K562 (cell line): ENCODE data around the gene PLXNA2. TPM values are rescaled to one million over a fixed set of nuclear protein-coding genes. Genes with fewer than 3 reads are reported as not detected.

ENCODE experiments used
- ATAC-seq: fragments of 200-7000 bp; cut with Tn5 transposase; 3 replicates; pipeline ENCODE4 v1.9.1; 2020; ENCODE audit warnings: moderate library complexity
- BruUV-seq: library from RNA; stranded (reverse); fragments of 400-500 nt; replicated peaks from 2 replicates; lab custom pipeline; 2021; lab: Mats Ljungman, UMichigan
- CTCF ChIA-PET: fragments of 300-600 bp; formaldehyde crosslinking; extraction: SDS; loops from one replicate; lab custom pipeline; 2021; ENCODE audit warnings: low intra/inter-chr PET ratio; lab: Yijun Ruan, JAX
- POLR2A ChIA-PET: fragments of 300-600, 350-650 bp; sonication (Branson Sonifier 250); formaldehyde crosslinking; extraction: SDS; loops from one replicate; lab custom pipeline; 2021; ENCODE audit warnings: antibody characterized with exemption, inconsistent platforms; lab: Yijun Ruan, JAX
- DNase-seq, 4 experiments: peaks; one replicate each; pipeline versions ENCODE4 v3.0.0 to v3.0.0-alpha.2; 2011 to 2018; ENCODE audit warnings: low spot score in 3 of 4, mixed read lengths in 3 of 4; ENCODE audit errors: extremely low read depth in 1 of 4
- FAIRE-seq: peaks from 2 replicates; lab custom pipeline; 2011; peaks lifted over from hg19 to GRCh38; lab: Jason Lieb, UNC
- H2AFZ ChIP-seq: 2 replicates; pipeline ENCODE4 v1.6.0; 2011; ENCODE audit warnings: low read depth, low read length, control low read depth, inconsistent platforms
- H3K27ac ChIP-seq: fragments of 200-600 bp; 3 replicates; pipeline ENCODE4 v1.8.0; 2011; ENCODE audit warnings: low read depth, mild to moderate bottlenecking, control low read depth, inconsistent platforms, low read length, moderate library complexity, mixed read lengths; ENCODE audit errors: extremely low read depth
- H3K27me3 ChIP-seq, 2 experiments: fragments of 300-600 bp in 1 of 2; 2 replicates in 1 of 2; 3 replicates in 1 of 2; pipeline versions ENCODE4 v1.6.0 to v1.8.0; 2011; ENCODE audit warnings: inconsistent platforms in 2 of 2, low read length in 2 of 2, mild to moderate bottlenecking in 1 of 2, mixed read lengths in 1 of 2, moderate library complexity in 1 of 2; ENCODE audit not compliant: control insufficient read depth in 2 of 2, insufficient read depth in 2 of 2
- H3K36me3 ChIP-seq: fragments of 300-600 bp; 3 replicates; pipeline ENCODE4 v1.8.0; 2011; ENCODE audit warnings: mild to moderate bottlenecking, low read length, inconsistent platforms; ENCODE audit not compliant: control insufficient read depth, insufficient read depth
- H3K4me1 ChIP-seq, 2 experiments: fragments of 200-600 bp in 1 of 2; replicated peaks in 1 of 2; 2 replicates in 1 of 2; 3 replicates in 1 of 2; pipeline versions ENCODE4 v1.5.1 to v1.8.0; 2011; ENCODE audit warnings: inconsistent platforms in 2 of 2, low read length in 2 of 2, mild to moderate bottlenecking in 1 of 2, mixed read lengths in 1 of 2, moderate library complexity in 1 of 2; ENCODE audit not compliant: control insufficient read depth in 2 of 2, insufficient read depth in 2 of 2
- H3K4me2 ChIP-seq: 2 replicates; pipeline ENCODE4 v1.6.1; 2011; ENCODE audit warnings: low read length, control low read depth, inconsistent platforms, mixed read lengths; ENCODE audit not compliant: insufficient read depth
- H3K4me3 ChIP-seq: fragments of 200-600 bp; sonication (generic), shearing (Covaris generic); 2 replicates; pipeline ENCODE4 v1.5.1; 2016; ENCODE audit warnings: control low read depth, inconsistent platforms
- H3K79me2 ChIP-seq: fragments of 200-600 bp; 3 replicates; pipeline ENCODE4 v1.8.0; 2011; ENCODE audit warnings: low read length, inconsistent platforms; ENCODE audit not compliant: control insufficient read depth, insufficient read depth
- H3K9ac ChIP-seq, 2 experiments: 2 replicates each; pipeline versions ENCODE4 v1.6.0 to v1.6.1; 2011; ENCODE audit warnings: low read depth in 2 of 2, low read length in 2 of 2, control low read depth in 1 of 2, inconsistent platforms in 1 of 2, mild to moderate bottlenecking in 1 of 2, mixed read lengths in 1 of 2; ENCODE audit not compliant: insufficient read depth in 1 of 2
- H3K9me1 ChIP-seq: one replicate; pipeline ENCODE4 v1.6.0; 2011; ENCODE audit warnings: inconsistent platforms, mild to moderate bottlenecking, low read length, moderate library complexity; ENCODE audit not compliant: control insufficient read depth, insufficient read depth
- H3K9me3 ChIP-seq: replicated peaks from 2 replicates; pipeline ENCODE4 v1.5.1; 2011; ENCODE audit warnings: low read depth, low read length, inconsistent platforms; ENCODE audit not compliant: control insufficient read depth, insufficient read depth
- H4K20me1 ChIP-seq: replicated peaks from 2 replicates; pipeline ENCODE4 v1.6.1; 2011; ENCODE audit warnings: low read length, inconsistent platforms, mixed read lengths; ENCODE audit not compliant: control insufficient read depth, insufficient read depth
- BCOR ChIP-seq: fragments of 450-650 bp; IDR thresholded peaks from 2 replicates; pipeline ENCODE4 v1.6.1; 2016
- CTBP1 ChIP-seq: fragments of 450-650 bp; IDR thresholded peaks from 2 replicates; pipeline ENCODE4 v1.6.1; 2016; ENCODE audit warnings: borderline replicate concordance
- KDM1A ChIP-seq, 2 experiments: fragments of 450-650 bp; IDR thresholded peaks; 2 replicates each; pipeline ENCODE4 v1.6.1; 2016; ENCODE audit warnings: mild to moderate bottlenecking in 2 of 2
- RBM25 ChIP-seq: fragments of 200-400 bp; formaldehyde crosslinking; IDR thresholded peaks from 2 replicates; pipeline ENCODE4 v1.6.1; 2018; ENCODE audit warnings: low read length, low read depth, moderate library complexity; ENCODE audit not compliant: severe bottlenecking
- ZKSCAN8 ChIP-seq: fragments of 200-800 bp; sonication (Bioruptor generic); IDR thresholded peaks from 2 replicates; pipeline ENCODE4 v1.6.1; 2016; ENCODE audit warnings: missing genetic modification characterization, missing compliant biosample characterization
- WGBS: fragments of 100-300 bp; shearing (Covaris generic); methylation state at CpG from one replicate; pipeline ENCODE4 v1.1.6; 2016; ENCODE audit warnings: low coverage, mixed read lengths; ENCODE audit not compliant: insufficient coverage; ENCODE audit errors: missing lambda C conversion rate; 5-methylcytosine and 5-hydroxymethylcytosine counted together
- in situ Hi-C: fragments of 300-500 bp; cut with MboI; formaldehyde crosslinking; loops from 4 replicates; pipeline ENCODE4 v1.15.0; 2018; ENCODE audit warnings: inconsistent platforms, mixed read lengths
- intact Hi-C: fragments of 100-400 bp; cut with micrococcal nuclease; formaldehyde crosslinking; loops from 2 replicates; pipeline ENCODE4 v1.14.2; 2022
- polyA plus RNA-seq, 8 experiments: library from polyadenylated mRNA; depleted of rRNA in 4 of 8; stranded (reverse) in 5 of 8; unstranded in 3 of 8; fragments of >200 nt; fragmentation: Nextera tagmentation in 2 of 8; fragmentation: Illumina TruSeq in 1 of 8; extraction: Ambion mirVana in 2 of 8; extraction: Trizol in 1 of 8; gene quantifications; 2 replicates each; pipeline versions ENCODE4 v1.2.1 to v1.2.3, GENCODE V29; 2011 to 2014; ENCODE audit warnings: inconsistent platforms in 1 of 8, missing spikeins in 1 of 8
- total RNA-seq, 7 experiments: library from RNA; depleted of rRNA in 6 of 7; stranded (reverse); fragments of >200 nt in 6 of 7; fragmentation: Illumina TruSeq in 2 of 7; extraction: Trizol in 2 of 7; gene quantifications; 2 replicates each; pipeline versions ENCODE4 v1.2.1 to v1.2.3, GENCODE V29; 2011 to 2021; ENCODE audit warnings: low replicate concordance in 1 of 7

PLXNA2 gene
- total and polyA plus RNA-seq, 9 of the 15 experiments (the other 6 are each of a cell fraction or from before 2014, with no cell fraction given) = 0.01 to 1.3 (median 0.32) TPM

DNA sequence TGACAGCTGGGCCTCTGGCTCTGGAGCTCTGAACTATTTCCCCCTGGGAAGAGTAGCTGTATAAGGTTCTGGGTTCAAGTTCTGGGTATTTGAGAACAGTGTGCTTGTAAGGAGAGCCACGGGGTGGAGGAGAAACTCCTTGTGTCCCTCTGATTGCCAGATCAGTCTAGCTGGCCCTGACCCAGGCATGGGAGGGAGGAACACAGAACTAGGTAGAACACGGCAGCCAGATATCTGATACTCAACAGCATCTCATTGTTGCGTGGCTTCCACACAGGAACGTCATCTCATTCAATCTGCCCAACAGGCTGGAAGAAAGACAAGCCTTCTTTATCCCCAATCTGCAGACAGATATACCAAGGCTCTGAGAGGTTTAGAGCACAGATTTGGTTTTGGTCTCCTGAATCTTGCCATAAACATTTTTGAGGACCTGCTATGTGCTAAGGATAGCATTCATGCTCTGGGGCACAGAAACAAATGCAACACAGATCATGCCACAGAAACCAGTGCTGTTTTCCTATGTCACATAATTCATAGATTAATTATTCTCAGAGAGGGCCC lies 83.8 kb downstream of the PLXNA2 start:
- DNase-seq (peak in 1 of 4 experiments; percentile 17), ATAC-seq (no peak; the same call in 2 of the 3 replicates), FAIRE-seq (no peak)
- Histone ChIP-seq H3K27me3 (peaks cover 2 to 20% of the 10 kb centered on the region in 2 experiments; a peak in 4 of 5 replicates), H3K9ac (no peak overlapping the region), H4K20me1 (no peaks in the 10 kb centered on the region), H3K9me1 (no peaks in the 10 kb centered on the region), H3K9me3 (no peaks in the 10 kb centered on the region), H2AFZ (no peak overlapping the region), H3K4me2 (no peak overlapping the region), H3K4me1 (peaks cover 29 to 30% of the 10 kb centered on the region in 2 experiments; a peak in 4 of 5 replicates), H3K4me3 (no peak overlapping the region), H3K36me3 (no peaks in the 10 kb centered on the region), H3K27ac (no peak overlapping the region), H3K79me2 (no peaks in the 10 kb centered on the region)
- CTCF ChIA-PET = no interaction called here
- in situ Hi-C loops (no loop called here), intact Hi-C loops (no loop called here)
- no TSS peak for BruUV-seq
- no peak for TF ChIP-seq ZKSCAN8 (CRISPR knock-in tag)
- no peak for TF ChIP-seq CTBP1
- TF ChIP-seq KDM1A (IDR thresholded peaks at IDR 0.05) = peak in 1 of 2 experiments; percentile 70; a peak in 3 of 4 replicates
- peak; percentile 67 for TF ChIP-seq RBM25
- 0 out of 2 replicates have a peak, but pooled peaks have one; percentile 6 for TF ChIP-seq BCOR
- WGBS = 10% methylated on average over 4 of the region's 4 CpGs
- POLR2A ChIA-PET = interaction anchor here (0.7 to 0.8 kb wide), 3 partner anchors 9 to 1426 kb away, joined by 3 to 4 read pairs (median 3); no protein-coding TSS in a partner anchor
